Erythroblast (primary cell): ENCODE measurements around the gene CLEC18B.
"Not testable (repeated sequence)": the region's sequence is repeated elsewhere in the genome, so short reads cannot be mapped to it uniquely, and the experiment has no call there.

Experiments
- GATA1 ChIP-seq: IDR thresholded peaks from 2 replicates; pipeline ENCODE4 v1.6.1; 2011; ENCODE audit warnings: low read depth, mild to moderate bottlenecking, control low read depth, low read length, moderate library complexity
- POLR2A ChIP-seq: IDR thresholded peaks from 2 replicates; pipeline ENCODE4 v1.6.1; 2011; ENCODE audit warnings: mild to moderate bottlenecking, low read length

DNA sequence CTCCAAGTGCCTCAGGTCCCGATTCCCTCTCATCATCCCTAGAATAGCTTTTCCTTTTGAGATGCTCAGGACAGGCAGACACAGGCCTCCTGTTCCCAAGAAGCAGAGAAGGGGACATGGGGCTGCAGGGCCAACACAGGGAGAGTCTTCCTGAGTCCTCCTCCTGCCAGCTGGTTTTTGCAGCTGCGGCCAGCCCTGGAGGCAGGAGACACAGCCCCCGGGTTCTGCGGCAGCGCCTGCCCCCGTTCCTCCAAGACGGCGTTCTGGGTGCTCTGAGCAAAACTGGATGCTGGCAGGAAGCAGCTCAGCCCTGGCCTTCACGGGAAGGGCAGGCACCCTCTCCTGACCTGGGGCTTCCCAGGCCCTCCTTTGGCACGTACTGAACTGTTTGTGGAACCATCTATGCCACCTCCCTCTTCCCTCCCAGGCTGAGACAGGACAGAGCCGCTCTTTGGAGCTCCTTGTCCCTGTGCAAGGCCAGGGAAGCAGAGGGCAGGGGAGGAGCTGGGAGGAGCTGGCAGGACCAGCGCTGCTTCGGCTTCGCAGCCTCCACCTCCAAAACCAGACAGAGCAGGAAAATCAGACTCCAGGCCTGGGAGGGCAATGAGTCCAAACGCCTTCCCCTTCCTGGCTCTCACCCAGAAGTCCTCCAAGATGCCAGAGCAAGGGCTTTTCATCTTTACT lies 22.9 kb downstream of the CLEC18B start:
- TF ChIP-seq POLR2A, GATA1: not testable (repeated sequence)
